GM21723 (cell line): ENCODE data around the gene PRG2.
"Not testable (repeated sequence)": the region's sequence is repeated elsewhere in the genome, so short reads cannot be mapped to it uniquely, and the experiment has no call there.

Source experiments
- ATAC-seq: cut with Tn5 transposase; IDR thresholded peaks from one replicate; pipeline ENCODE4 v1.9.1; 2021; ENCODE audit warnings: mild to moderate bottlenecking, moderate library complexity; ENCODE audit not compliant: unreplicated experiment

PRG2 gene

GRCh38 chr11:57370251-57370650, 20.2 kb downstream of the PRG2 start:
- ATAC-seq: no peak

DNA sequence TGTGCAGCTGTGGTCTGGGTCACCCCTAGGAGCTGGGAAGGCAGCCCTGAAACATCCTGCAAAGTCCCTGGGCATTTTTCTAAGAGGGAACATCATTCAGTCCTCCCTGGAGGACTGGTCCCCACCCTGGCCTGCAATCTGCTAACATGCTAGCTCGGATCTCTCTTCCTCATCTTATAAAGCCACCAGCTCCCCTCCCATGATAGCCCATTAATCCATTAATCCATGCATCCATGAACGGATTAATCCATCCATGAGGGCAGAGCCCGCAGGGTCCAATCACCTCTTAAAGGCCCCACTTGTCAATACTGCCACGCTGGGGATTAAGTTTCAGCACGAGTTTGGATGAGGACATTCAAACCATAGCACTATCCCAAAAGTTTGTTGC, 21.6 kb downstream of the PRG2 start:
- no peak for ATAC-seq

GRCh38 chr11:57368106-57368844, 22.2 kb downstream of the PRG2 start:
- no peak for ATAC-seq

- ATAC-seq: no peak
These were observed 25.4 kb downstream of the PRG2 start for GRCh38 chr11:57364851-57365660.

- ATAC-seq: no peak
These were observed 27.0 kb downstream of the PRG2 start for GRCh38 chr11:57363131-57364080.

DNA sequence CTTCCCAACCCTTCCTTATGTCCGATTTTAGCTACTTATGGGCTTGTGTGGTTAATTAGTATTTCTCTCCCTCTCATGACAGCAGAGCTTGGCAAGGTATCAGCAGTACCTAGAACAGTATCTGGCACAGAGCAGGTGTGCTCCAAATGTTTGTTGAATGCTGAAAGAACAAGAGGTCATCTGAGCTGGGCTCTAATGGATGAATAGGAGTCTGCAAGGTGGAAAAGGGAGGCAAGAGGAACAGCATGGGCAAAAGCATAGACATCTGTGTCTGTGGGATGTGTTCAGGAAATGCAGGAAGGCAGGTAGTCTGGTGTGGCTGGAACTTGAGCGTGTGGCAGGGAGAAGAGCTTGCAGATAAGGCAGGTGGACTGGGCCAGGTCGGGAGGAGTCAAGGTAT, 28.5 kb downstream of the PRG2 start:
- ATAC-seq: no peak

- not testable (repeated sequence) for ATAC-seq
These were observed 29.0 kb downstream of the PRG2 start for GRCh38 chr11:57361420-57361819.

GRCh38 chr11:57360991-57361390, 29.5 kb downstream of the PRG2 start:
- no peak for ATAC-seq

- no peak for ATAC-seq
These were observed 30.4 kb downstream of the PRG2 start for GRCh38 chr11:57359896-57360690.

GRCh38 chr11:57359396-57359795, 31.1 kb downstream of the PRG2 start:
- no peak for ATAC-seq

GRCh38 chr11:57358991-57359390, 31.5 kb downstream of the PRG2 start:
- ATAC-seq: no peak

DNA sequence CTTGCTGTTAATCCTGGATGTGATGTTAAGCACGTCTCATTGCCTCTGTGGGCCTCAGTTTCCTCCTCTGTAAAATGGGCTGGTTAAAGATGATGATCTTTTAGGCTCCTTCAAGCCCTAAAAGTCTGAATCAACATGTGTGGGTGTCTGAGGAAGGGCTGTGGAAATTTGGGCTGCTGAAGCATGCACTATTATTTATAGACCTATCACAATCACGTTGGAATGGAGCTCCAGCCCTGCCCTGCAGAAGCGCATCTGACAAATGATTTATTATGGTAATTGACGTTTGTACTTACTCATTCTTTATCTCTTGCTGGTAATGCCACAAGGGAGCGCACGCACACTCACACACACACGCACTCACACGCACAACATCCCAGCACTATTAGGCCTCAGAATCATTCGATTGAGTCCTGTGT, 31.9 kb downstream of the PRG2 start:
- ATAC-seq: no peak

DNA sequence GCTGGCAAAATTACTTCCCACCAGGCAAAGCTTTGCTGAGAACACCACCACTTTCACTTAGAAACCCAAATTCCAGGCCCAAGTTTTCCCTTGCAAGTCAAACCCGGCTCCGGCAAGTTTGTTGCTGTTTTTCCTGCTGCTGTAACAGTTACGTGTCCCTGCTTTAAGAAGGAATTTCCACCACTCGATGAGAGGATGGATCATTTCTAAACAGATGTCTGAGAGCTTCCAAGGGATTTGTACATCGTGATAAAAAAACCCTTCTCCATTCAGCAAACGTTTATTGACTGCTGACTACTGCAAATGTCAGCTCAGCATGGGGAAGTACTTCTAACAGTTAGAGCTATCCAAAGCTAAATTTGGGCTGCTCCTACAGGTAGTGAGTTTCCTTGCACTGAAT, 32.6 kb downstream of the PRG2 start:
- no peak for ATAC-seq

DNA sequence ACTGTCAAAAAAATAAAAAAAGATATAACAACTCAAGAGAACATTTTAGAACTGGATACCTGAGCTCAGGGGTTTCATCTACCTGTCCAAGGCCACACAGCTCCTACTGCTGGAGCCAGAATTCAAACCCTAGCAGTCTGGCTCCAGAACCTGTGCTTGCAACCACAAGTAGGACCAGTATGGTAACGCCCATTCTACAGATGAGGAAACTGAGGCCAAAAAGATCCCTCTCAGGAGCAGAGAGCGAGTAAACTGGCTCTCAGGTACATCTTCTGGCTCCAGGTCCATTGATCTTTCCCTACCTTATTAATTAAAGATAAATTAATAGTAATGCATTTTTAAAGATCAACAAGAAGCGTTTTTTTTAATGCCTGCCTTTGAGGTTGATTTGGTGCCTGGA, 33.1 kb downstream of the PRG2 start:
- no peak for ATAC-seq

DNA sequence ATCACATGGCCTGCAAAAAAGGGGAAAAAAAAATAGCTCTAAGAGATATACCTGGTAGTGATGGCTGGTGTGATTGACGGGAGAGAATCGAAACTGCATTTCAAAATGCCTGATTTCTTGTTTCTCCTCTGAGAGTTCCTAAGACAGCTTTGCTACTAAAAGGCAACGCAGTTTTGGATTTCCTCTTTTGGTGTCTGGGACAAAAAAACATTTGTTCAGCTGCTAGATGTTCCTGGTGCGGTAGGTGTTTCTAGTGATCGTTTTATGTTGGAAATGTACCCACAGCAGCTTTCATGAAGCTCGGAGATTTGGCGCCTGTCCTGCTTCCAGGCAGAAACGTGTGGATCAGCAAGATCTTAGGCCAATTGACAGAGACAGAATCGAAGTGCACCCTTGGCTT, 34.2 kb downstream of the PRG2 start:
- no peak for ATAC-seq

GRCh38 chr11:57354699-57355098, 35.8 kb downstream of the PRG2 start:
- ATAC-seq: no peak

- ATAC-seq: no peak
These were observed 36.6 kb downstream of the PRG2 start for GRCh38 chr11:57353852-57354251.

- ATAC-seq: no peak
These were observed 37.0 kb downstream of the PRG2 start for GRCh38 chr11:57353446-57353845.

GRCh38 chr11:57353036-57353435, 37.4 kb downstream of the PRG2 start:
- no peak for ATAC-seq

DNA sequence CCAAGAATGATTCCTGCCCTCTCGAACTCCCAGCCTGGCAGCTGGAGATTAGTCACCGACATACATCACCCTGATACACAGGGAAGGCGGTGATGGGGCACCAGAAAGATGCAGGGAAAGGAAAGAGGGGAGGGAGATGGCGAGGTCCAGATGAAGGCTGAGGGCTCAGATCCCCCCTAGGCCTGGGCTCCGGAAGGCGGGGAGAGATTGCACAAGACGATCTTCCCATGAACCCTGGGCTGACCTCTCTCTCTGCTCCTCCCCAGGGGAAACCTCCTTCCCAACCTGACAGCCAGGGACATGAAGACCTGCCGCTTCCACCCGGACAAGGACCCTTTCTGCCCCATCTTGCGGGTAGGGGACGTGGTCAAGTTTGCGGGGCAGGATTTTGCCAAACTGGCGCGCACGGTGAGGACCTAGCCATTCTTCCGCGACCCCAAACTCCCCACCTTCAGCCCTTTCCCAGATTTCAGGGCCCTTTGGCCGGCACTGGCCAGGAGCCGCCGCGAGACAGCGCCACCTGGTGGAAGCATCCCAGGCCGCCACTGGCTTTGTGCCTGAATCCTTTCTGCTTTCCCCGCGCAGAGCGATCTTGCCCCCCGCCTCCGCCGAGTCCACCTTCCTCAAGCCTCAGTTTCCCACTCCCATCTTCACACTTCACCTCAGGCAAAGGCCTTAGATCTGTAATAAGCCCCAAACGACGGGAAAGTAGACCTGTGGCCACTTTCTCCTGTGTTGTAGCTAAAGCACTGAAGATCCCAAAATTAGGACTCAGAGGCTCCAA, 40.8 kb downstream of the PRG2 start:
- ATAC-seq: peak; percentile 62
